GM12864 (cell line): ENCODE data around the gene ANKRD20A1.
"Not testable (repeated sequence)": the region's sequence is repeated elsewhere in the genome, so short reads cannot be mapped to it uniquely, and the experiment has no call there.

Source experiments
- DNase-seq: peaks from one replicate; pipeline ENCODE4 v3.0.0-alpha.2; 2011; ENCODE audit warnings: low read depth
- H3K4me3 ChIP-seq: 2 replicates; pipeline ENCODE4 v1.5.1; 2011; ENCODE audit warnings: mild to moderate bottlenecking, low read depth, low read length, control low read depth

ANKRD20A1 gene

GRCh38 chr9:67858871-67859270, at the start of gene ANKRD20A1:
Gene ANKRD20A1, plus strand, starts transcription at chr9:67858931. Its CDS starts 496 bp downstream, at chr9:67859427.
- H3K4me3 ChIP-seq, DNase-seq: not testable (repeated sequence)

- not testable (repeated sequence) for DNase-seq, H3K4me3 ChIP-seq
These were observed 26.6 kb upstream of the ANKRD20A1 start for GRCh38 chr9:67832088-67832487.
